ENCODE measurements around the gene RIC1.

DNA sequence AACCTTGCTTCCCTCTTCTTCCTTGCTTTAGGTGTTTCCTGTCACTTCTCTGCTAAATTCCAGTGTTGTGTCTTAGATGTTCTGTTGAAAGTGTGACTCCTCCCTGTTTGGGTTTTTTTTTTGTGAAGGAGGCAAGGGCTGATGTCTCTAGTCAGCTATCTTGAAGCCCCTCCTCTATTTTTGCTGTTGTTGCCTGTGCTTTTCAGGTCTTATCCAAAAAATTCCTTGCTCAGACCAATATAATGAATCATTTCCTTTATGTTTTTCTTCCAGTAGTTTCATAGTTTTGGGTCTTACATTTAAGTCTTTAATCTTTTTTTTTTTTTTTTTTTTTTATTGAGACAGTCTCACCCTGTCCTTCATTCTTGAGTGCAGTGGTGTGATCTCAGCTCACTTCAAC is 22.3 kb downstream of the RIC1 start:
- TF ChIP-seq, protein P1, sequence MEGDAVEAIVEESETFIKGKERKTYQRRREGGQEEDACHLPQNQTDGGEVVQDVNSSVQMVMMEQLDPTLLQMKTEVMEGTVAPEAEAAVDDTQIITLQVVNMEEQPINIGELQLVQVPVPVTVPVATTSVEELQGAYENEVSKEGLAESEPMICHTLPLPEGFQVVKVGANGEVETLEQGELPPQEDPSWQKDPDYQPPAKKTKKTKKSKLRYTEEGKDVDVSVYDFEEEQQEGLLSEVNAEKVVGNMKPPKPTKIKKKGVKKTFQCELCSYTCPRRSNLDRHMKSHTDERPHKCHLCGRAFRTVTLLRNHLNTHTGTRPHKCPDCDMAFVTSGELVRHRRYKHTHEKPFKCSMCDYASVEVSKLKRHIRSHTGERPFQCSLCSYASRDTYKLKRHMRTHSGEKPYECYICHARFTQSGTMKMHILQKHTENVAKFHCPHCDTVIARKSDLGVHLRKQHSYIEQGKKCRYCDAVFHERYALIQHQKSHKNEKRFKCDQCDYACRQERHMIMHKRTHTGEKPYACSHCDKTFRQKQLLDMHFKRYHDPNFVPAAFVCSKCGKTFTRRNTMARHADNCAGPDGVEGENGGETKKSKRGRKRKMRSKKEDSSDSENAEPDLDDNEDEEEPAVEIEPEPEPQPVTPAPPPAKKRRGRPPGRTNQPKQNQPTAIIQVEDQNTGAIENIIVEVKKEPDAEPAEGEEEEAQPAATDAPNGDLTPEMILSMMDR (IDR thresholded peaks at IDR 0.05 in 2 of 3, conservative IDR thresholded peaks at IDR 0.05 in 1 of 3; ENCODE audit: insufficient read depth in 2 of 3, low read depth in 1 of 3, low read length in 3 of 3): no peak
- TF ChIP-seq, protein P2, sequence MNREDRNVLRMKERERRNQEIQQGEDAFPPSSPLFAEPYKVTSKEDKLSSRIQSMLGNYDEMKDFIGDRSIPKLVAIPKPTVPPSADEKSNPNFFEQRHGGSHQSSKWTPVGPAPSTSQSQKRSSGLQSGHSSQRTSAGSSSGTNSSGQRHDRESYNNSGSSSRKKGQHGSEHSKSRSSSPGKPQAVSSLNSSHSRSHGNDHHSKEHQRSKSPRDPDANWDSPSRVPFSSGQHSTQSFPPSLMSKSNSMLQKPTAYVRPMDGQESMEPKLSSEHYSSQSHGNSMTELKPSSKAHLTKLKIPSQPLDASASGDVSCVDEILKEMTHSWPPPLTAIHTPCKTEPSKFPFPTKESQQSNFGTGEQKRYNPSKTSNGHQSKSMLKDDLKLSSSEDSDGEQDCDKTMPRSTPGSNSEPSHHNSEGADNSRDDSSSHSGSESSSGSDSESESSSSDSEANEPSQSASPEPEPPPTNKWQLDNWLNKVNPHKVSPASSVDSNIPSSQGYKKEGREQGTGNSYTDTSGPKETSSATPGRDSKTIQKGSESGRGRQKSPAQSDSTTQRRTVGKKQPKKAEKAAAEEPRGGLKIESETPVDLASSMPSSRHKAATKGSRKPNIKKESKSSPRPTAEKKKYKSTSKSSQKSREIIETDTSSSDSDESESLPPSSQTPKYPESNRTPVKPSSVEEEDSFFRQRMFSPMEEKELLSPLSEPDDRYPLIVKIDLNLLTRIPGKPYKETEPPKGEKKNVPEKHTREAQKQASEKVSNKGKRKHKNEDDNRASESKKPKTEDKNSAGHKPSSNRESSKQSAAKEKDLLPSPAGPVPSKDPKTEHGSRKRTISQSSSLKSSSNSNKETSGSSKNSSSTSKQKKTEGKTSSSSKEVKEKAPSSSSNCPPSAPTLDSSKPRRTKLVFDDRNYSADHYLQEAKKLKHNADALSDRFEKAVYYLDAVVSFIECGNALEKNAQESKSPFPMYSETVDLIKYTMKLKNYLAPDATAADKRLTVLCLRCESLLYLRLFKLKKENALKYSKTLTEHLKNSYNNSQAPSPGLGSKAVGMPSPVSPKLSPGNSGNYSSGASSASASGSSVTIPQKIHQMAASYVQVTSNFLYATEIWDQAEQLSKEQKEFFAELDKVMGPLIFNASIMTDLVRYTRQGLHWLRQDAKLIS (CRISPR knock-in tag; IDR thresholded peaks at IDR 0.05): no peak
- TF ChIP-seq FIP1L1 (IDR thresholded peaks at IDR 0.05; ENCODE audit: low read depth, low read length, poor library complexity, severe bottlenecking): no peak
- no peak for TF ChIP-seq NFE2L1 (tag; IDR thresholded peaks at IDR 0.05; ENCODE audit: borderline replicate concordance, low read depth)
- no peak for TF ChIP-seq ZNF274 (IDR thresholded peaks at IDR 0.05; ENCODE audit: borderline replicate concordance, low read depth, low read length)
- TF ChIP-seq ZNF121 (CRISPR knock-in tag; conservative IDR thresholded peaks at IDR 0.05): no peak
- no peak for TF ChIP-seq SIX5 (IDR thresholded peaks at IDR 0.05; ENCODE audit: borderline replicate concordance in 1 of 2, insufficient read depth in 1 of 2, low read depth in 1 of 2, low read length in 2 of 2)
- no peak for TF ChIP-seq FOXM1 (IDR thresholded peaks at IDR 0.05; ENCODE audit: low read depth)
- no peak for TF ChIP-seq FOXM1 (CRISPR knock-in tag; IDR thresholded peaks at IDR 0.05; ENCODE audit: low read depth)
- TF ChIP-seq, protein P3, sequence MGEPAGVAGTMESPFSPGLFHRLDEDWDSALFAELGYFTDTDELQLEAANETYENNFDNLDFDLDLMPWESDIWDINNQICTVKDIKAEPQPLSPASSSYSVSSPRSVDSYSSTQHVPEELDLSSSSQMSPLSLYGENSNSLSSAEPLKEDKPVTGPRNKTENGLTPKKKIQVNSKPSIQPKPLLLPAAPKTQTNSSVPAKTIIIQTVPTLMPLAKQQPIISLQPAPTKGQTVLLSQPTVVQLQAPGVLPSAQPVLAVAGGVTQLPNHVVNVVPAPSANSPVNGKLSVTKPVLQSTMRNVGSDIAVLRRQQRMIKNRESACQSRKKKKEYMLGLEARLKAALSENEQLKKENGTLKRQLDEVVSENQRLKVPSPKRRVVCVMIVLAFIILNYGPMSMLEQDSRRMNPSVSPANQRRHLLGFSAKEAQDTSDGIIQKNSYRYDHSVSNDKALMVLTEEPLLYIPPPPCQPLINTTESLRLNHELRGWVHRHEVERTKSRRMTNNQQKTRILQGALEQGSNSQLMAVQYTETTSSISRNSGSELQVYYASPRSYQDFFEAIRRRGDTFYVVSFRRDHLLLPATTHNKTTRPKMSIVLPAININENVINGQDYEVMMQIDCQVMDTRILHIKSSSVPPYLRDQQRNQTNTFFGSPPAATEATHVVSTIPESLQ (CRISPR knock-in tag; IDR thresholded peaks at IDR 0.05): no peak
- TF ChIP-seq, protein P4, sequence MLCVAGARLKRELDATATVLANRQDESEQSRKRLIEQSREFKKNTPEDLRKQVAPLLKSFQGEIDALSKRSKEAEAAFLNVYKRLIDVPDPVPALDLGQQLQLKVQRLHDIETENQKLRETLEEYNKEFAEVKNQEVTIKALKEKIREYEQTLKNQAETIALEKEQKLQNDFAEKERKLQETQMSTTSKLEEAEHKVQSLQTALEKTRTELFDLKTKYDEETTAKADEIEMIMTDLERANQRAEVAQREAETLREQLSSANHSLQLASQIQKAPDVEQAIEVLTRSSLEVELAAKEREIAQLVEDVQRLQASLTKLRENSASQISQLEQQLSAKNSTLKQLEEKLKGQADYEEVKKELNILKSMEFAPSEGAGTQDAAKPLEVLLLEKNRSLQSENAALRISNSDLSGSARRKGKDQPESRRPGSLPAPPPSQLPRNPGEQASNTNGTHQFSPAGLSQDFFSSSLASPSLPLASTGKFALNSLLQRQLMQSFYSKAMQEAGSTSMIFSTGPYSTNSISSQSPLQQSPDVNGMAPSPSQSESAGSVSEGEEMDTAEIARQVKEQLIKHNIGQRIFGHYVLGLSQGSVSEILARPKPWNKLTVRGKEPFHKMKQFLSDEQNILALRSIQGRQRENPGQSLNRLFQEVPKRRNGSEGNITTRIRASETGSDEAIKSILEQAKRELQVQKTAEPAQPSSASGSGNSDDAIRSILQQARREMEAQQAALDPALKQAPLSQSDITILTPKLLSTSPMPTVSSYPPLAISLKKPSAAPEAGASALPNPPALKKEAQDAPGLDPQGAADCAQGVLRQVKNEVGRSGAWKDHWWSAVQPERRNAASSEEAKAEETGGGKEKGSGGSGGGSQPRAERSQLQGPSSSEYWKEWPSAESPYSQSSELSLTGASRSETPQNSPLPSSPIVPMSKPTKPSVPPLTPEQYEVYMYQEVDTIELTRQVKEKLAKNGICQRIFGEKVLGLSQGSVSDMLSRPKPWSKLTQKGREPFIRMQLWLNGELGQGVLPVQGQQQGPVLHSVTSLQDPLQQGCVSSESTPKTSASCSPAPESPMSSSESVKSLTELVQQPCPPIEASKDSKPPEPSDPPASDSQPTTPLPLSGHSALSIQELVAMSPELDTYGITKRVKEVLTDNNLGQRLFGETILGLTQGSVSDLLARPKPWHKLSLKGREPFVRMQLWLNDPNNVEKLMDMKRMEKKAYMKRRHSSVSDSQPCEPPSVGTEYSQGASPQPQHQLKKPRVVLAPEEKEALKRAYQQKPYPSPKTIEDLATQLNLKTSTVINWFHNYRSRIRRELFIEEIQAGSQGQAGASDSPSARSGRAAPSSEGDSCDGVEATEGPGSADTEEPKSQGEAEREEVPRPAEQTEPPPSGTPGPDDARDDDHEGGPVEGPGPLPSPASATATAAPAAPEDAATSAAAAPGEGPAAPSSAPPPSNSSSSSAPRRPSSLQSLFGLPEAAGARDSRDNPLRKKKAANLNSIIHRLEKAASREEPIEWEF (CRISPR knock-in tag; IDR thresholded peaks at IDR 0.05): no peak
